WI38 (cell line): Measurements from ENCODE around the gene CKS1B.
"Not testable (repeated sequence)": the region's sequence is repeated elsewhere in the genome, so short reads cannot be mapped to it uniquely, and the experiment has no call there.

ENCODE experiments used
- H3K4me3 ChIP-seq: 2 replicates; pipeline ENCODE4 v1.5.1; 2011; ENCODE audit warnings: low read depth, mild to moderate bottlenecking, control low read depth, low read length
- CTCF ChIP-seq: IDR thresholded peaks from 2 replicates; pipeline ENCODE4 v1.5.1; 2012; ENCODE audit warnings: low read depth, mild to moderate bottlenecking, control low read depth, low read length

The CKS1B gene

GRCh38 chr1:154982897-154983648 is 8.6 kb downstream of the CKS1B start, which contains the start of gene FLAD1:
Gene FLAD1 (plus strand): TSS chr1:154983344. CDS start chr1:154983695, 351 bp downstream.
- no peak for TF ChIP-seq CTCF
- peak within 1 kb of the TSS; percentile 97 for H3K4me3 ChIP-seq

GRCh38 chr1:154983776-154984466 is 9.4 kb downstream of the CKS1B start:
- TF ChIP-seq CTCF = no peak
- H3K4me3 ChIP-seq = peak overlapping the region; percentile 97

- not testable (repeated sequence) for H3K4me3 ChIP-seq
These were observed 12.3 kb downstream of the CKS1B start for GRCh38 chr1:154986736-154987135.

- no peak for TF ChIP-seq CTCF
- no peak overlapping the region for H3K4me3 ChIP-seq
These were observed 12.8 kb downstream of the CKS1B start for GRCh38 chr1:154987326-154987725.

GRCh38 chr1:154988058-154988954 is 13.8 kb downstream of the CKS1B start:
- no peak overlapping the region for H3K4me3 ChIP-seq
- no peak for TF ChIP-seq CTCF

- TF ChIP-seq CTCF = no peak
- H3K4me3 ChIP-seq = no peak overlapping the region
These were observed 14.8 kb downstream of the CKS1B start for GRCh38 chr1:154989195-154989860.

GRCh38 chr1:154990276-154990675 is 15.8 kb downstream of the CKS1B start:
- no peak for TF ChIP-seq CTCF
- H3K4me3 ChIP-seq = no peak overlapping the region
